ENCODE results near the gene NT5M.

The NT5M gene

DNA sequence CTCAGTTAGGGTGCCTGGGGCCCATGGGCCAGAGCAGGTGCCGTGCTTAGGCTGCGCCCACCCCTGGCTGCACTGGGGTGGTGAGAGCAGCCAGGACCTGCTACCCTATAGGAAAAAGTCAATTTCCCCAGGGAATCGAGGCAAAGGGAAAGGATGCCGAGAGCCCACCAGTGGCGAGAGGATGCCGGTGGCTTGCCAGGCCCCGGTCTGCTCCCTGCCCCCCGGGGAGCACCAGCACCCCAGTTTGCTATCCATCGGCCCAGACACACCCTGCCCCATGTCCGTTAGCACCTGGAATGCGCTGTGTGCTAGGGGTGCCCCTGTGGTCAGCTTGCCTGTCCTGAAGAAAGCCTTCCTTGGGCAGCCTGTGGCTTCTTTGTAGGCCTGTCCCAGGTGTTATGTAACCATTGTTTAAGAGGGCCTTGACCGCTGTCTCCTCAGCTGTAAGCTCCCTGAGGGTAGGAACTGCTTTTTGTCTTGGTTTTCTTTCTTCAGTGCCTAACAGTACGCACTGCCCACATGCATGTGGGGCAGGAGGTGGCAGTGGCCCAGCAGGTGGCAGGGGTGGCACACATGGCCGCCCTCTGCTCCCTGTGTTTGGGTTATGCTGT is 40.8 kb downstream of the NT5M start:
- no peak for DNase-seq

DNA sequence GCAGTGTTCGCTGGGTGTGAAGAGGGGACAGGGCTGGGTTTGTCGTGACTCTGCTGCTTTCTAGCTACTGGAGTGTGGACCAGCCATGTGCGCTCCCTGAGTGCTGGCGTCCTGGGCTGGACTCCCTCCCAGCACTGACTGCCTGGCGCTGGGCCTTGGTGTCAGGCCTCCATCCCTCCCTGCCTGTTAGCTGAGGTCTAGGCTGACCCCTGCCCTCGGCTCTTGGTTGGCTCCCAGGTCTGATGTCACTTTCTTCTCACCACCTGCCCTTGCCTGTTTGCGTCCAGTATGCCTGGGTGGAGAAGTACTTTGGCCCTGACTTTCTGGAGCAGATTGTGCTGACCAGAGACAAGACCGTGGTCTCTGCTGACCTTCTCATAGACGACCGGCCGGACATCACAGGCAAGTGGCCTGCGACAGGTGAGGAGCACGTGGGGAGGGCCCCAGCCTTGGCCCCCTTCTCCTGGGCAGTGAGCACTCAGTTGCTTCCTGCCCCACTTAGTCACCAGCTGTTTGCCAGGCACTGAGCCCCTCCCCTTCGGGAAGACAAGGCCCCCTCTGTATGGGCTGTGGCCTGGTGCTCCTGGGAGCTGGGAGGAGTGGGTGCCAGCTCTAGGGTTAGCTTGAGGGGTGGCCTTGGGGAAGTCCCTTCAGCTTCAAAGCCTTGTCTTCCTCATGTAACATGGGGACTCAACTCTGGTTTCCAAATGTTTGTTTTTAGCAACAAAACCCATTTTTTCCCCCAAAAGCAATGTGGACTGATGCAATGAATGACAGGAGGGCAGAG is 41.5 kb downstream of the NT5M start:
- DNase-seq: no peak

DNA sequence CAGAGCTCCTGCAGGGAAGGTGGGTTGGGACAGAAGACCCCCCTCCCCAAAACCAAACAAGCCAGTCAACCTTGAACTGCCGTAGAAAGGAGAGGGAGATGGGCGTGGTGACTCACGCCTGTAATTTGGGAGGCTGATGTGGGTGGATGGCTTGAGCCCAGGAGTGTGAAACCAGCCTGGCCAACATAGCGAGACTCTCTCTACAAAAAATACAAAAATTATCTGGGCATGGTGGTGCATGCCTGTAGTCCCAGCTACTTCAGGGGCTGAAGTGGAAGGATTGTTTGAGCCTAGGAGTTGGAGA is 42.1 kb downstream of the NT5M start:
- no peak for DNase-seq

DNA sequence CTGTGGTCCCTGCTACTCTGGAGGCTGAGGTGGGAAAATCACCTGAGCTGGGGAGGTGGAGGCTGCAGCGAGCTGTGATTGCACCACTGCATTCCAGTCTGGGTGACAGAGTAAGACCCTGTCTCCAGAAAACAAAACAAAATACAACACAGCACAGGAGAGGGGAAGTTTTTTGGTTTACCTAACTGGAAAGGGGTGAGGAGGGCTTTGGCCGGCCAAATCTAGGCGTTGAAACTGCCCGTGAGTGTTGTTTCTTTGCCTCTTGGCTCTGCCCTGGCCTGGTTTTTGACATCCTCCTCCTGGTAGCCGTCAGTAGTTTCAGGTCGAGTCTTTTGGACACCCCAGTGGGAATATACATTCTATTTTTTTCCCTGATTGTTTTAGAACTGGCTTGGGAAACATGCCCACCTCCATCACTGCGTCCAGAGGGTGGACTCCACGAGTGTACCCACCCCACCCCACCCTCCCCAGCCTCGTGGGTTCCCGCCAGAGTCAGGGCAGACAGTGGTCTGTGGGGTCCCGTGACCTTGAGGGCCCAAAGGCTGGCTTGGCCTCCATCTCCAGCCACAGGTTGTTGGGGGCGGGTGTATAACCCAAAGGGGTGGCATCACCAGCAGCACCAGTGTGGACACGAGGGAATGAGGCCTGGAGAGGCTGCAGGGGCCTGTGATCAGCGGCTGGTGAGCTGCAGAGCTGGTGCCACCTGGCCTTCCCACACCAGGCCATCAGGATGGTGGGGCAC is 42.7 kb downstream of the NT5M start:
- no peak for DNase-seq

DNA sequence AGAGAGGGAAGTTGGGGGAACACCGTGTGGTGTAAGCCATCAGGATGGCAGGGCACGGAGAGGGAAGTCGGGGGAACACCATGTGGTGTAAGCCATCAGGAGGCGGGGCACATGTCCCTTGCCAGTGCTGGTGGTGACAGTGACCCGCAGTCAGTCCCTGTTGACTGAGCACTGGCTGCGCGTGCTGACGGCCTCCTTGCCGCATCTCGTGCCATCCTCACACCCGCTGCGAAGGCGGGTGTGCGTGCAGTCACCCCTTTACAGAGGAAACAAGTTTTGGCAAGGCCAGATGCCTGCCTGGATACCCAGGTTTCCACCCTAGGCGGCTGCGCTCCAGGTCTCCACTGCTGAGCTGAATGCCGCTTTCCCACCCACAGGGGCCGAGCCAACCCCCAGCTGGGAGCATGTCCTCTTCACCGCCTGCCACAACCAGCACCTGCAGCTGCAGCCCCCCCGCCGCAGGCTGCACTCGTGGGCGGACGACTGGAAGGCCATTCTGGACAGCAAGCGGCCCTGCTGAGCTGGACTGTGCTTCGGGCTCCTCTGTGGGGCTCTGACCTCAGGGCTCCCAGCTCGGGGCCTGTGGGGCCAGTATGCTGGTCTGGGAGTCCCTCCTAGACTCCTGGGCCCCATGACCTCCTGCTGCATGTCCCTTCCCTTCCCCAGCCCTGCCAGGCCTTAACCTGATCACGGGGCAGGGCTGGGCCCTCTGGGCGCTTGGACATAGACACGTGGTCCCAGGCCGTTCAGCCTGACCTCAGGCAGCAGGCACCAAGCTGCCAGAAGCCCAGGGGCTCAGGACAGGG is 43.5 kb downstream of the NT5M start:
- no peak for DNase-seq

DNA sequence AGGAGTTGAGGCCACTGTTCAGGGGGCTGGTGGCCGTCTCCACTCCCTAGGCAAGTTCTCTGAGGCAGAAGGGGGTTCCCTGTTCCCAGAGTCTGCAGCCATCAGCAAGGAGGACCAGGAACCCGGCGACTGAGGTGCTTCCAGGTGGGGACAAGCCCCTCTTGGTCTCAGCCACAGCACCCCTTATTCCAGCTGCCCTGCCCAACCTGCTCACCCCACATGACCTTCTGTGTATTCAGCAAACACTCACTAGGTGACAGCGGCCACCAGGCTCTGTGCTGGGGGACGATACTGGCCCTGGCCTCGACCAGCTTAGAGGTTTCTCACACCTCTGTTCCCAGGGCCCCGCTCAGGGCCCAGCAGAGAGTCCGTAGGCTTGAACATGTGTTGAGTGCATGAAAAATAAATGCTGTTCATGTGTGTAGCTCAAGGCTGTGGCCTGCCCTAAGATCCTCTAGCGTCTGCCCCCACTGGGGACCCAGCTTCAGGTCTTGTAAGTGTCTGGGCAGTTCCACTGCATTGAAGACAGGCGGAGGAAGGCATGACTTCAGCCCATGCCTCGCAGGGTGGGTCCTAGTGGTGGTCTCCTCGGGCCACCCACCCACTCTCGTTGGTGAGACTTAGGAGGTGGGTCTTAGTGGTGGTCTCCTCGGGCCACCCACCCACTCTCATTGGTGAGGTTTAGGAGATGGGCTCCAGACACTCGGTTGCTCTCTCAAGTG is 44.2 kb downstream of the NT5M start:
- no peak for DNase-seq

DNA sequence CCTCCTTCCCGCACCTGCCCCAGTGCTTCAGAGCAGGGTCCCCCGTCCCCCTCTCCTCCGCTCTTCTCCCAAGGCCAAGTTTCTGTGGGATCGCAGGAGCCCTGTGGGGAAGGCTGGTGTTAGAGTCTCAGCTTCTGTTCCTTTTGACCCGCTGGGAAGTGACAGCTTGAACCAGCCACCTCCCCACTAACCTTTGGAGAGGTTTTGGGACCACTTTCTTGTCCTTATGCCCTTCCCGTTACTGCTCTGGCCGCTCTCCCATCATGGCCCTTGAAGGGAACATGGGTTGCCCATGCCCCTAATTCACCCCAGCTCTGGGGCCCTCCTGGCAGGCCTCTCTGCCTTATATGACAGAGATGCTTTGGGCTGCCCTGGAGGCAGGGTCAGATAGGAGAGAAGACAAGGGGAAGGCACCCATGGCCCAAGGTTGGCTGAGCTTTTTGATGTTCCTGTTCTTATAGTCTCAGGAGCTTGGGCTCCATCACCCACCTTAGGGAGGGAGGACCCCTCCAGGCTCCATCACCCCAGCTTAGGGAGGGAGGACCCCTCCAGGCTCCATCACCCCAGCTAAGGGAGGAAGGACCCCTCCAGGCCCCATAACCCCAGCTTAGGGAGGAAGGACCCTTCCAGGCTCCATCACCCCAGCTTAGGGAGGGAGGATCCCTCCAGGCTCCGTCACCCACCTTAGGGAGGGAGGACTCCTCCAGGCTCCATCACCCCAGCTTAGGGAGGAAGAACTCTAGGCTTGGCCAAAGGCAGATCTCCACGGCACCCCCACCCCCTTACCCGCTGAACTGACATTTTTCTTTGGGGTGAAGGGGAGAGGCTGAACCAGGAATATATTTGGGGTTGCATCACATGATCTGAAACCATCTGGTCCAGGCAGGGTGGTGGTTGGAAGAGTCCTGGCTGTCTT is 45.0 kb downstream of the NT5M start:
- no peak for DNase-seq

DNA sequence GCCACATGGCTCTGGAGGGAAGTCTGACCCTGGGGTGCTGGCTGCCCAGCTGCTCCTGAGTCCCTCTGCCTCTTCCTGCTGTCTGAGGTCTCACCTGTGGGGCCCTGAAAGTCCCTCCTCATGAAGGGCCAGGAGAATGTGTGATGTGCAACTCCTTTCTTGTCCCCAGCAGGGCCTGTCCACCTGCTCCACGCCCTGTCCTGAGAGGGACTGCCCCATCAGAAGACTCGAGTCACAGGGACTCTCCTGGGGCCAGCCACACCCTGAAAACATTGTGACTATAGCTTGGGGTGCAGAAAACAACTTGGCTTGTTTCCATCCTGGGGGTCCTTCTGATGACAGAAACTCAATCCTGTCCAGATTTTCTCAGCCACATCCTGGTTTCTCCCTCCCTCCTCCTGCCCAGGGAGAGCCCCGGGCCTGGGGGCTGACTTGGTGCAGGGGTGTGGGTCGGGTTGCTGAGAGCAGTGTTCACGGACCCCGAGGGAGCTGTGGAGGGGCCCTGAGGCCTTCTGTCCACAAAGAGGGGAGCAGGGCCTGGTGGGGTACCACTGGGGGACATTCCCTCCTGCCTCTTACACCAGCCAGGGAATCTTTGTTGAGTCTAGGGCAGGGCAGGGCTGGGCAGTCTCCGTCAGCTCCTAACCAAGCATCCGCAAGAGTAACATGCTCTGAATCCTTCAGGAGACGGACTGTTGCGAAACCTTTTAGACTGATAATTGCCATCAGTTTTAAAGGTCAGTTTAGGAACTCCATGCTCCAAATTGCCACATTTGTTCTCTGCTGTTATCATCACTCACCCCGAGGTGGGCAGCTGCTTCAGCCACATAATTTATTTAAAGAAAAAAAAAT is 45.9 kb downstream of the NT5M start:
- DNase-seq: no peak

DNA sequence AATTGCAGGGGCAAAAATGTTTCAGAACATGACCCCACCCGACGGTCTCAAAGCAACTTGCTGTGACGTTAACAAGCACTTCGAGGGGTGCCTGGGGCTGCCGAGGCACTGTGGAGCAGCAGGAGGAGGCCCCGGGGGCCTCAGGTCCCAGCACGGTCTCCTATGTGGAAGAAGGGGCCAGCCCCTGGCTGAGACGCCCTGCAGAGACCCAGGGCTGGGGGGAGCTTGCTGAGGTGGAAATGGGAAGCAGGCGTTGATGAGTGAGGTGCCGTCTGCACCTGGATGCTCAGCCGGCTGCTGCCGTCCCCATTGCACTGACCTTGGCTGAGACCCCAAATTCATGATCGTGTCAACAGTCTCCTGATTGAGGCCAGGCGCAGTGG is 46.5 kb downstream of the NT5M start:
- DNase-seq: no peak

DNA sequence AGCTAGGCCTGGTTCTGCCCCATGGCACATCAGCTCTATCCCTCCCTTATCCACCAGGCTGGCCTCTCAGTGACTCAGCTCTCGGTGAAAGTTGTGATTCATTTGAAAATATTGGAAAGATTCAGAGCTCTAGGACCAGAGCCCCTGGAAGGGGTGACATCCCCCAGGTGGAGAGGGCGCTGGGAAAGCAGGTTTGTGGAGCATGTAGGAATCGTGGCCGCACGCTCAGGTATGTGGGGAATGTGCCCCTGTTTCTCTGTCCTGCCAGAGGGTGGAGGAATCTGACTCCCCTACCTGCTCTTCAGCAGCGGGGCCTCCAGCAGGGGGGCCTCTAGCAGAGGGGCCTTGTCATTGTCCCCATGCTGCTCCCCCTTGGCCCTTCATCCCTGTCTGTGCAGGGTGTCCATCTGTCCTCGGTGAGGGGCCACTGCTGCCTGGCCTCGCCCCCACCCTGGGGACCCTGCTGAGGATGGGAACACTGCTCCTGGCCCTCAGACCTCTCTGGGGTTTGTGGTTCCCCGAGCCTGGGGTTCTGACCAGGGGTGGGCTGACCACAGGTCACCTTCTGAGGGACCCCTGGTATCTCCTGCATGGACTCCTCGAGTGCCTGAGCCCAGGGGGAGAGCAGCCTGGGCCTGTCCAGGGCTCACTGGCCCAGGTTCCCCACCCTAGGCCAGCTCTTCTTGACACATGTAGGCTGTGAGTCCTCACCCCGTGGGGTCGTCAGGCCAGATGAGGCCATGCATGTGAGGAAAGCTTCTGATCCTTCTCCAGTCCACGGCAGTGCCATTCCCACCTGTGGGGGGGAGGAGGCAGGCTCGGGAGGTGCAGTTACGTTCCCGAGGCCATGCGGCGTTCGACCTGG is 47.5 kb downstream of the NT5M start:
- no peak for DNase-seq

DNA sequence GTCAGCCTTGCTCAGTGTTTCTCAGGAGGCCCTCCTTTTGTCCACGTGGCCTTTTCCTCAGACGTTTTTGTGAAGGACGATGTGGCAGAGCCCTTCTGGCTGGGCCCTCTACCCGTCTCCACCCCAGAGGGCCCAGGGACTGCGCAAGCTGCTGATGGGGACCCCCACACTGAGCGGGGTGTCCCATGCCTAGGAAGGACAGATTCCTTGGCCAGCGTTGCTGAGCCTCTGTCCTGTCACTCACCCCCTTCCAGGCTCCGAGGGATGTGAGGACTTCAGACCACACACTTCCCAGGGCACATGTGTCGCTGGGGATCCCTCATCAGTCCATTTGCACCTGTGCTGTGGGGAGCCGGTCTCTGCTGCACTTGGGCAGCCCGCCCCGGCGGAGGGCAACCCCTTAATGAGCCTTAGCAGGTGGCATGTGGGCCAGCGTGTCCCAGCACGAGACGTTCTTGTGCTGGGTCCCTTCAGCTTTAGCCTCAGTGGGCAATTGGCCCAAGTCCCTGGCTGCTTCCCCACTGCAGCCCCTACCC is 48.3 kb downstream of the NT5M start:
- no peak for DNase-seq

DNA sequence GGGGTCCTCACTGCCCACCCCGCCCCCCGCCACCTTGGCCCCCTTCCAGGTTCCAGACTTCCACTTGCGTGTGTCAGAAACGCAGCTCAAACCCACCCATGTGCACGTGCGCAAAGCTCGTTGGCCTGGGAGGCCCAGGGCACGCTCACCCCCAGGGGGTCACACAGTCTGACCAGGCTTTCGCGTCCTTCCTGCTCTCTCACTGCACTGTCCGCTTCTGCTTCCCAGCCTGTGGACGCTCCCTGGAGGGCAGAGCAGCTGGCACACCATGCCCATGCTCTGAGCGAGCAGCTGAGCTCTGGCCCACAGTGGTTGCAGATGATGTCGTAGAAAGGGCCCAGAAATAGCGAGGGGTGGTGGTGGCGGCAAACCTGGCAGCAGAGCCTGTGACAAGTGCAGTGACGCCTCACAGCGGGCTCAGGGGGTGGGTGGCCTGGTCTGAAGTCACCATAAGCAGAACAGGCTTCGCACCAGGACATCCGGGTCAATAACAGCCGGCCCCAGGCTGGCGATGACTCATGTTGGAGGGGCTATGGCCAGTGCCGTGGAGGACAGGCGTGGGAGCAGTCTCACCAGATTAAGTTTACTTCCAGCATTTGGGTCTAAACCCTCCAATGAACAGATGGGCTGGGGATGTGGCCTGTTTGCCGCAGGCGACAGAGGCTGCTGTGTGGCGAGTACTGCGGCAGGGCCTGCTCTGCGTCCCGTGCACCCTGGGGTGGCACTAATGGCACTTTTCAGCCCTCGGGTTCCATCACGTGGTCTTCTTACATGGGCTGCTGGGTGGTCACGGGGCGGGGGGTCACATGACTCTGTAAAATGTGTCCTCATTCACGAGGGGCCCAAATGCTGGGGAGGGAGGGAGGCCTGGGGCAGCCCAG is 49.0 kb downstream of the NT5M start:
- DNase-seq: no peak

DNA sequence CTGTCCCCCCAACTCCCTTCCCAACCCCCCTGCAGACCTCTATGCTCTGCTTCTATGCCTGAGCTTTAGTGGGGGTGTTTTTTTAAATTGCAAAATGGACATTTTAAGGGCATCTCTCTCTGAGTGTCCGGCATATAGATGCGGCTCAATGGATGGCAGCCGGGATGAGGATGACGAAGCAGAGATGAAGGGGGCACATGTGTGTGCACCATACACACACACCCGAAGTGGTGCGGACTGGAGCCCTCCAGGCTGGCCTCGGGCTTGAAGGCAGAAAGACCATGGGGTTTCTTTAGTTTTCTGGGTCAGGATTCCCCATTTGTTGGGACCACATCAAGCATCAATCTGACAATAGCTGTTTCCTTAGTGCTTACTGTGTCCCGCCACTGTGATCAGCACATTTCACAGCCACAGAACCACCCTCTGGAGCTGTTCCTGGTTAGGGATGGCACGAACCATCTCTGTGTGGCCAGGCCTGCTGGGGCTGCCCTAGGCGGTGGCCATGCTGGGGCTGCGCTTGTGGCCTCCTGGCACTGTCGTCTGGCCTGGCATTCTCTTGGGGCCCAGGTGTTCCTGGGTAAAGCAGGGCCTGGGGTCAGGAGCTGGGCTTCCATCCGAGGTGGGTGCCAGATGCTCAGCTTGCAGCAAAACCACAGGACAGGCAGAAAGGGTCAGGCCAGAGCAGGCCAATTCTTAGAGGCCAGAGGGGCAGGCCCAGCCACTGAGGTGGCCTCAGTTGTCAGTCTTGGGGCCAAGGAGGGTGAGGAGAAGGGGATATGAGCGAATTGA is 49.9 kb downstream of the NT5M start:
- no peak for DNase-seq

DNA sequence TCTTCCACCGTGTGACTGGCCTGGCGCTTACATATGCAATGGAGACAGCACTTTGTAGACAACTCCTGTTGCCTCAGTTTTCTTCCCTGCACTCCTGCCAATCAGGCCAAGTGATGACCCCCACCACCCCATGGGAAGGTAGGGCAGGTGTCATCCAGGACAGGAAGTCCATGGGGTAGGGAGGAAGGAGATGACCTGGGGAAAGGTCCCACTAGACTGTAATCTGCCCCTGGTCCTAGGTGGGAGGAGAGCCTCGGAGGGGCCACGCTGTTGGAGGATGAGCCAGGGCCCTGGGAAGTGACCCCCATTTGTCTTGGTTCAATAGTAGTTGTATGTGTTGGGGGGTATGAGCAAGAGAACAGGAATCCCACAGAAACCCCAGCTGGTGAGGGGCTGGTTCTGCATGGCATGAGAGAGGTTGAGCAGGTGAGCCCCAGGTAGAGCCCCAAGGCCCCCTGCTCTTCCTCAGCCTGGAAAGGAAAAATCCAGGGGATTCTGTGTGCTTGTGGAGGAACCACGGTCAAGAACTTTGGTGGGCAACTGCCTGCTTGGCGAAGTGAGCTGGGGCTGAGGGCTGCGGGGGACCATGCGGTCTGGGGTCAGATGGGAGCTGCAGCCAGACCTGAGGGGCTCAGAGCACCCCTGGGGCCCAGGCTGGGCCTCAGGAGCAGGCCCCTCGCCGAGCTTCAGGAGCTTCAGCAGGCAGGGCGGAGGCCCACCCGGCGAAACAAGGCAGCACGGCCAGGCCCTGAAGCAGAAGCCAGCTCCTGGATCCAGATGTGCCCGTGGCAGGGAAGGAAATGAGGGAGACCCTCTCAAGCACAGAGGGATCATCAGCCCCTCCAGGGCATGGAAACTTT is 50.7 kb downstream of the NT5M start:
- no peak for DNase-seq

DNA sequence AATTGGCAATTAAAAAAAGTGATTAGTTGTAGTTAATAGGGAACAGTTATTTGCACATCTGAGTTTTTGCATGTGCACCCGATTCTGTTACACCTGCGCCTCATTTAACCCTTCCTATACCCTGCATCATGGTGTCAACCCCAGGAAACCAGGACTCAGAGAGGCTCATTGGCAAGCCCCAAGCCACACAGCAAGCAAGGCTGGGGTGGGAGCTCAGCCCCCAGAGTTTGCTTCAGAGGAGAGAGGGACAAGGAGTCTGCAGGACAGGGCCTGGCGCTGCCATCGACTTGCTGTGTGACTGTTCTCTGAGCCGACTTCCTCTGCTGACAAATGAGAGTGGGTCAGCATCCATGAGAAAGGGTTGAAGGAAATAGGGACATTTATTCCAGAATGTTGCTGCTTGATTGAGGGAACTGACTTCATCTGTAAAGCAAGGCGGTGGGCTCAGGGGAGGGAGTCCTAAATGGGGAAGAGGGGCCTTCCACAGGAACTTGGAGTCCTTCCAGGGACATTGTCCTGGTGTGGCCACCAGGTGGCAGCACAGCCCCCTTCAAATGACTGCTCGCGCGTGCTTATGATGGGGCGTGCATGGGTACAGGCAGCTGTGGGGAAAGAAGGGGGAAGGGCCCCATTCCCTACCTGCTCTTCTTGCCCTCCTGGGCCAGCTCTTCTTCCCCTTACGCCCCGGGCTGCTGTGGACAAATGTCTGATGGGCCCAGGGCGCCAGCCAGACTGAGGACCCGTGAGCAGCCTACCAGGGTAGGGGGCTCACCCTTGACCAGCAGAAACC is 51.6 kb downstream of the NT5M start:
- DNase-seq: peak; percentile 48 to 73 (median 62)
